Measurements from ENCODE around the gene DSG3.

- TF ChIP-seq CTCF (IDR thresholded peaks at IDR 0.05) (no peak), POLR2A (IDR thresholded peaks at IDR 0.05) (no peak)
Measured at GRCh38 chr18:31445908-31446307, 1.6 kb upstream of the DSG3 start.
